GM19455 (cell line): ENCODE results near the gene CCDC93.
"Not testable (repeated sequence)": the region's sequence is repeated elsewhere in the genome, so short reads cannot be mapped to it uniquely, and the experiment has no call there.

ENCODE experiments used
- ATAC-seq: cut with Tn5 transposase; IDR thresholded peaks from one replicate; pipeline ENCODE4 v1.9.1; 2021; ENCODE audit not compliant: unreplicated experiment

Gene CCDC93

GRCh38 chr2:117957616-117958015, 56.3 kb downstream of the CCDC93 start:
- no peak for ATAC-seq

GRCh38 chr2:117956036-117956796, 57.7 kb downstream of the CCDC93 start:
- no peak for ATAC-seq

GRCh38 chr2:117953231-117953630, 60.6 kb downstream of the CCDC93 start:
- ATAC-seq = no peak

GRCh38 chr2:117952701-117953100, 61.2 kb downstream of the CCDC93 start:
- no peak for ATAC-seq

GRCh38 chr2:117952228-117952627, 61.6 kb downstream of the CCDC93 start:
- ATAC-seq = no peak

GRCh38 chr2:117949806-117950205, 64.1 kb downstream of the CCDC93 start:
- no peak for ATAC-seq

GRCh38 chr2:117948615-117949014, 65.3 kb downstream of the CCDC93 start:
- no peak for ATAC-seq

GRCh38 chr2:117945296-117945695, 68.6 kb downstream of the CCDC93 start:
- no peak for ATAC-seq

GRCh38 chr2:117944816-117945215, 69.1 kb downstream of the CCDC93 start:
- no peak for ATAC-seq

GRCh38 chr2:117943013-117943672, 70.7 kb downstream of the CCDC93 start:
- no peak for ATAC-seq

- no peak for ATAC-seq
These were observed 71.3 kb downstream of the CCDC93 start for GRCh38 chr2:117942551-117942950.

- no peak for ATAC-seq
These were observed 72.2 kb downstream of the CCDC93 start for GRCh38 chr2:117941693-117942092.

- no peak for ATAC-seq
These were observed 73.4 kb downstream of the CCDC93 start for GRCh38 chr2:117940436-117940835.

GRCh38 chr2:117938611-117939010, 75.3 kb downstream of the CCDC93 start:
- ATAC-seq = no peak

- ATAC-seq = no peak
These were observed 76.9 kb downstream of the CCDC93 start for GRCh38 chr2:117936871-117937428.

GRCh38 chr2:117935954-117936353, 77.9 kb downstream of the CCDC93 start:
- ATAC-seq = no peak

GRCh38 chr2:117935456-117935855, 78.4 kb downstream of the CCDC93 start:
- no peak for ATAC-seq

- ATAC-seq = no peak
These were observed 80.0 kb downstream of the CCDC93 start for GRCh38 chr2:117933884-117934354.

- ATAC-seq = no peak
These were observed 81.9 kb downstream of the CCDC93 start for GRCh38 chr2:117931978-117932377.

GRCh38 chr2:117931266-117931665, 82.6 kb downstream of the CCDC93 start:
- ATAC-seq = no peak

GRCh38 chr2:117930775-117931174, 83.1 kb downstream of the CCDC93 start:
- no peak for ATAC-seq

- ATAC-seq = not testable (repeated sequence)
These were observed 90.4 kb downstream of the CCDC93 start for GRCh38 chr2:117923471-117923870.
